Head of caudate nucleus (tissue), 42 donors: Measurements from ENCODE around the gene CYB5B.
A peak's percentile ranks its signal among the peaks of the same experiment; 100 is the strongest.
"Not testable (repeated sequence)": the region's sequence is repeated elsewhere in the genome, so short reads cannot be mapped to it uniquely, and the experiment has no call there.

Source experiments
- DNase-seq, 42 donors: peaks; one replicate each; pipeline versions ENCODE4 v3.0.0 to v3.0.0-alpha.2; 2020 to 2021; ENCODE audit warnings: mixed read lengths in 7 of 42
- intact Hi-C: fragments of 100-400 bp; cut with DNase I; formaldehyde crosslinking; loops from one replicate; pipeline ENCODE4 v1.15.0; 2022

CYB5B gene

GRCh38 chr16:69406780-69407331 is 17.6 kb upstream of the CYB5B start:
- intact Hi-C loops: no loop called here
- DNase-seq: no peak

- no peak for DNase-seq
Measured at GRCh38 chr16:69407702-69408323, 16.6 kb upstream of the CYB5B start.

DNA sequence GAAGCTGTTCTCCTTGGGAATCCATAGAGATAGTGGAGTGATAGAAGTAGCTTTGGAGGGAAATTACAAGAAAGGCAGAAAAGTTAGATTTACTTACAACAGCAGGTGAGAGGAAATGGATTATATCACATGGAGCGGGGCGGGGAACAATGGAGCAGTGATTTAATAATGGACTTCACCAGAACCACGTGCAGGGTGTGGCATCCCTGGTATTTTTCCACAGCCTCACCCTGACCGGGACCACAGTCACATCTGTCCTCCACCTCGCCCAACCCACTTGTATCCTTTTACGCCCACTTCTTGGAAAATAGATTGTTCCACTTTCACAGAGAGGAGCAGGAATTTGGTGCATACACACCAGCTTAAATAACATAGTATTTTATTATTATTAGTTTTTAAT is 15.9 kb upstream of the CYB5B start:
- intact Hi-C loops: no loop called here
- no peak for DNase-seq

More at GRCh38 chr16:69407702-69408323, 16.6 kb upstream of the CYB5B start:
- intact Hi-C loops: no loop called here

DNA sequence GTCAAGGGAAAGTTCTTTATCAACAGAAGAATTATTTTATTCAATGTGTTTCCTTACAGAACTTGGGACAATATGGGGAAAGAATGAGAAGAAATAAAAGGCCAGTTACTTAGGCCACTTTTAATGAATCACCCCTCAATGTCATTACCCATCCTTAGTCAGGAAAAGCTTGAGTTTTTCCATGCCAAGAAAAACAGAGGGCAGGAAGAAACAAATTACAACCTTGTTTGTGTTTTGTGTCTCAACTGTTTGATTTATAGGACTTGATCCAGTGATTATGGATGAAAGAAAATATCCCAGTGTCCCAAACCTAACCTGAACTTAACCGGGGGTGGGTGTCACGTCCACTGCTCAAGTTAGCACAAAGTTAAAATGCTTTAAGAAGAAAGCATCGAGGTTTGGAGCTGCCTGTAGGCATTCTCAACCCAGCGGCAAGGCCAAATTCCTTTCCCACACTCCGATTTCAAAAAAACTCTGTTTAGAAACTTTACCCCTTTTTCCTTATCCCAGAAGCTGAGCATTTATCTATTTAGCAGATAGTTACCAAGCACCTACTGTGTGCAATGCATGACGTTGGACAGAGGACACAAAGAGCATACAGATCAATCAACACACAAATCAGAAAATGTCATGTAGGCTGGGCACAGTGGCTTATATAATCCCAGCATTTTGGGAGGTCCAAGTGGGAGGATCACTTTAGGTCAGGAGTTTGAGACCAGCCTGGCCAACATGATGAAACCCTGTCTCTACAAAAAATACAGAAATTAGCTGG is 14.0 kb upstream of the CYB5B start:
- intact Hi-C loops: no loop called here
- no peak for DNase-seq

GRCh38 chr16:69411064-69411985 is 13.1 kb upstream of the CYB5B start:
- no peak for DNase-seq
- intact Hi-C loops: no loop called here

DNA sequence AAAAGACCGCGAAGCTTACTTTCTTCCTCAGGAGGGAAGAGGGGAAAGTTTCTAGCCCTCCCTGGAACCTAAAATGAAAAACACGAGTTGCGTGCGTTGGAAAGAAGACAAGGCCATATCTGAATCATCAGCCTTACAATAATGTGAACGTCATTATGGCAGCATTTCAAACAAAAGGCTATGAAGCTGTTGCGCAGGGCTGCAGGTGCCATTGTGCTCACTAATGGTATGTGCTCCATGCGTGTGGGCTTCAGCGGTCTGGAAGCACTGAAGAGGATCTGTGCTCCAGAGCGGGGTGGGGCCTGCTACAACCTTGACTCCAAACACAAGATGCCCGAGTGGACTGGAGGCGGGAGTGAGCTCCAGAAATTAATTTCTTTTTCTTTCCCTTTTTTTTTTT is 12.1 kb upstream of the CYB5B start:
- no peak for DNase-seq
- intact Hi-C loops: no loop called here

- no peak for DNase-seq
- intact Hi-C loops: no loop called here
Measured at GRCh38 chr16:69413045-69413664, 11.3 kb upstream of the CYB5B start.

DNA sequence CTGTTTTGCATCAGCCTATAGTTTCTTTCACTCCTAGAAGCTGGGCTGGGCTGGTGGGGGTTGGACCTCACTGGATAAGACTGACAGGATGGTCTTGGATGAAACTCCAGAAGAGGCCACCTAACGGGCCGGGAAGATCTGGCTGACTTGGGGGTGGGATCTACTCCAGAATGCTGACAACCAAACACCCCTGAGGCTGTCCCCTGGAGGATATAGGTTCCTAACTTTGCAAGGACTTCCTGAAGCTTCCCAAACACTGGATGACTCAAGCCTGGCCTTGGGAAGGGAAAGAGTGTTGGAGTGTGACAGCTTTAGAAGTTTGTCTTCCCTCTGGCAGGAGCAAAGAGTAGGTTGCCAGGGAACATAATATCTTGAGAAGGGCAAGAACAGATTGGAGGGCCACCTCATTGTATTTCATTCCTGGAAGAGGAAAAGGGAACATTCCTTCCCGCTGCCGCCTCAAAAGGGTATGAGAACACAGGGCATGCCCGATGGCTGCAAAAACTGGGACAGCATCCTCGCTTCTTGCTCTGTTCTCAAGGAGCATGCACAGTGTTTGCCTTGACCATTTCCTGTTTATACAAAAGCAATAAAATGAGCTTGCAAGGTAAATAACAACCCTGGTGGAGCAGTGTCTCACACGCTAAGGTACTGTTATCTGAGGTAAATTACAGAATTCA is 6.8 kb upstream of the CYB5B start:
- DNase-seq: peak in 15 of 42 donors; percentile 12 to 77 (median 47)
- intact Hi-C loops: no loop called here

- intact Hi-C loops: loop anchor here (10.0 kb wide), 1 partner anchor 145 kb away; the partner anchor contains the start of gene NFAT5
- DNase-seq: no peak
Measured at GRCh38 chr16:69419956-69420355, 4.5 kb upstream of the CYB5B start.

- peak in 12 of 42 donors; percentile 5 to 55 (median 20) for DNase-seq
- intact Hi-C loops: loop anchor here (10.0 kb wide), 1 partner anchor 142 kb away; the partner anchor contains the start of gene NFAT5
Measured at GRCh38 chr16:69423189-69423588, 1.2 kb upstream of the CYB5B start.

GRCh38 chr16:69424935-69425784 is 741 bp downstream of the CYB5B start:
- intact Hi-C loops: loop anchor here (10.0 kb wide), 1 partner anchor 140 kb away; the partner anchor contains the start of gene NFAT5
- no peak for DNase-seq

GRCh38 chr16:69428652-69429051 is 4.2 kb downstream of the CYB5B start:
- intact Hi-C loops: loop anchor here (10.0 kb wide), 1 partner anchor 136 kb away; the partner anchor contains the start of gene NFAT5
- no peak for DNase-seq

GRCh38 chr16:69429058-69429640 is 4.7 kb downstream of the CYB5B start:
- DNase-seq: not testable (repeated sequence)
- intact Hi-C loops: loop anchor here (10.0 kb wide), 1 partner anchor 136 kb away; the partner anchor contains the start of gene NFAT5

DNA sequence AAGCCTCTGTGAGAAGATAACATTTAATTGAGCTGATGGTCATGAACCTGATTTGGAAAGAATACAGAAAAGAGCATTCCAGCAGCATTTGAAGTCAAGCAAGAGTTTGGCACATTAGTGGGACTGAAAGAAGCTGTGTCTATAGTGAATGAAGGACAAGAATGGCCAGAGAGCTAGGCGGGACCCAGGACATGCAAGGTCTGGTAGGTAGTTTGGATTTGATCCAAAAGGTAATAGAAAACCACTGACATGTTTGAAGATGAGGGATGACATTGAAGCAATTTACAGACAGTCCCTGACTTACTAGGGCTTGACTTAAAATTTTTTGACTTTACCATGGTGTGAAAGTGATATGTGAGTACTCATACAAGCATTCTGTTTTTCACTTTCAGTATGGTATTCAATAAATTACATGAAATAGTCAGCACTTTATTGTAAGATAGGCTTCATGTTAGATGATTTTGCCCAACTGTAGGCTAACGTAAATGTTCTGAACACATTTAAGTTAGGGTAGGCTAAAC is 7.6 kb downstream of the CYB5B start:
- no peak for DNase-seq
- intact Hi-C loops: no loop called here

DNA sequence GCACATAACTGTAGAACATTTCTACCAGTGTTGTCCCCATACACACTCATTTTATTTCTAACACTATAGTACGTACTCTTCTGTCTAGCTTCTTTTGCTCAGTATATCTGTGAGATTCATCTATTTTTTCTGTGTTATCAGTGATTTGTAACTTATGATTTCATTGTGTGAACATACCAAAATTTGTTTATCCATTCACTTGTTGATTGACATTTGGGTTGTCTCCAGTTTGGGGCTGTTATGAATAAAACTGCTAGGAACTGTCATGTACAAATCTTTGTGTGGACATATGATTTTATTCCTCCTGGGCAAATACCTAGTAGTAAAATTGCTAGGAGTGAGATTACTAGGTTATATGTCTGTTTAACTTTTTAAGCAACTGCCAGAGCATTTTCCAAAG is 9.6 kb downstream of the CYB5B start:
- no peak for DNase-seq
- intact Hi-C loops: no loop called here

DNA sequence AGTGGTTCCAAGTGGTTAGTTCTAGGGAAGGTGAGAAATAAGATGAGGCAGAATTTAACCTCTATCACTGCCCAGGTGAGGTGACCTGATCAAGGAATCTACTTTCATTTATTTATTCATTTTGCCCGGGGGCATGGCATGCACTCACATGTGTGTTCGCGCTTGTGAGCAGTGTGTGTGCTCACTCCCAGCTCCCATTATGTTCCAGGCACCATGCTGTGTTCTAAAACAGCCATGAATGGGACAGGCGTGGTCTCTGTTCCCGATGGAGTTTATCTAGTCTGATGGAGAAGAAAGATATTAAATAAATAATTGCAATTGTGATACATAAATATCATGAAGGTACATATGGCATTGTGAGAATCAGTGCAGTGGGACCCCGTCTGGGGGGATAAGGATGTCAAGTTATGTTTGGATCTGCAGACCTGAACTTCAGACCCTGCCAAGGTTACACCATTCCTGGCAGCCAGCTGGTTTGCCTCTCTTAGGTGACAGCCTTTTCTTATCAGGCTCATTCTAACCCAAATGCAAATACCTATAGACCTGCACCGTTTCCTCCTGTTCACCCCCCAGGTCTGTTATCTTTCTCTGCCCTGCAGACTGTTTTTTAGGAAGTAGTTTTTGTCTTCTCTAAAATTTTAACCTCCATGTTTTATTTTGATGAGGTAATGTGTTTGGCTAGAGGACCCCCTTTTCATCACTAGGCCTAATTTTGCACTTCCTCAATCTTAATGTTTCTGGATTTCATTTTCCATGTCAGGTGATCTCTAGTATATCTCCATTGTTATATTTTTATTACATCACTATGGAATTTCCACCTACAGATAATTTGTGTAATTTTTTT is 11.8 kb downstream of the CYB5B start:
- DNase-seq: no peak
- intact Hi-C loops: no loop called here
